HG03439 (cell line): ENCODE data around the gene TGFBR2.
A peak's percentile ranks its signal among the peaks of the same experiment; 100 is the strongest.

Source experiments
- ATAC-seq: cut with Tn5 transposase; IDR thresholded peaks from one replicate; pipeline ENCODE4 v1.9.1; 2021; ENCODE audit warnings: mild to moderate bottlenecking, moderate library complexity; ENCODE audit not compliant: unreplicated experiment

Gene TGFBR2

GRCh38 chr3:30633718-30634117 is 27.3 kb downstream of the TGFBR2 start:
- no peak for ATAC-seq

GRCh38 chr3:30634761-30635735 is 28.6 kb downstream of the TGFBR2 start:
- no peak for ATAC-seq

- ATAC-seq, result no peak
Observed at GRCh38 chr3:30637310-30638219, 31.2 kb downstream of the TGFBR2 start.

DNA sequence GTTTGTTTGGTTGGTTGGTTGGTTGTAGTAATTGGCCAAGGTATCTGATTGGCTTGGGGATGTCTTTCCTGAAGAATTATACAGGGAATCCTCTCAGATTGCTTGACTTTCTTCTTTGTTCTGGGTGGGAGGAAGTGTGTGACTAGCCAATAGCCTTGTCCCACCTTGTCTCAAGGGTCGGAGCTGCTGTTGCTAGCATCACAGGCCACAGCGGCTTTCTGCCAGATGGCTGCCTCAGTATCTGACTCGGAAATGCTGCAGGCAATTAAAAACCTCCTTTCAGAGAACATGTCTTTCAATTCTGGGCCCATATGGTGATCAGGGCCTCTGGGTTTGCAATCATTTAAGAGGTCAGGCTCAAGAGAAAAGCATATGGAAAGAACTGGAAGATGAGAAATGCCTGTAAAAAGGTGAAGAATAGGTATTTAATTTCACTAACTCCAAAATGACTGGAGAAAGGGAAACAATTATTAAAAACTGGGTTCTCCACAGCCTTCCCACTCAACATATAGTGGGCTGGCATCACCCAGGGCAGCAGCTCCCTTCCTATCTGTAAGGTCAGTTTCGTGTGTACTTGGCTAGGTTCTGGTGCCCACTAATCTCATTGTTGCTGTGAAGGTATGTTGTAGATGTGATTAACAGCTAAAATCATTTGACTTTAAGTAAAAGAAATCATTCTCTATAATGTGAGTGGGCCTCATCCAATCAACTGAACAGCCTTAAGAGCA is 32.4 kb downstream of the TGFBR2 start:
- no peak for ATAC-seq

DNA sequence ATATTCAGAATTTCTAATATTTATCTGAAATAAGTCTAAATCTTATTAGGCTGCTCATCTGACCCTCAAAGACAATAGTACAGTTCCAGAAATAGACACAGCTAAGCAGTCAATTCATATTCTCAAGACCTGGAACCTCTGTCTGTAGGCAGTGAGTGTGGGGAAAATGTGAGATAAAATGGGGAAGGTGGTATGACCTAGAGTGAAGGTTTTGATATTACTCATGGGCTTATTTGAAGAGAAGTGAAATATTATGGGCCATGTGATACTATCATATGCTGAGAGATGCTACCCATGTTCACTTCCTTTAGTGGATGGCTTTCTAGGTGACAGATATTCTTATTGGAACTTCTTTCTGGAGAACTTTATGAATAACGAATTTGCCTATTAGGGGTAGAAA is 33.5 kb downstream of the TGFBR2 start:
- ATAC-seq, result peak; percentile 81

GRCh38 chr3:30640851-30641250 is 34.5 kb downstream of the TGFBR2 start:
- ATAC-seq, result no peak

DNA sequence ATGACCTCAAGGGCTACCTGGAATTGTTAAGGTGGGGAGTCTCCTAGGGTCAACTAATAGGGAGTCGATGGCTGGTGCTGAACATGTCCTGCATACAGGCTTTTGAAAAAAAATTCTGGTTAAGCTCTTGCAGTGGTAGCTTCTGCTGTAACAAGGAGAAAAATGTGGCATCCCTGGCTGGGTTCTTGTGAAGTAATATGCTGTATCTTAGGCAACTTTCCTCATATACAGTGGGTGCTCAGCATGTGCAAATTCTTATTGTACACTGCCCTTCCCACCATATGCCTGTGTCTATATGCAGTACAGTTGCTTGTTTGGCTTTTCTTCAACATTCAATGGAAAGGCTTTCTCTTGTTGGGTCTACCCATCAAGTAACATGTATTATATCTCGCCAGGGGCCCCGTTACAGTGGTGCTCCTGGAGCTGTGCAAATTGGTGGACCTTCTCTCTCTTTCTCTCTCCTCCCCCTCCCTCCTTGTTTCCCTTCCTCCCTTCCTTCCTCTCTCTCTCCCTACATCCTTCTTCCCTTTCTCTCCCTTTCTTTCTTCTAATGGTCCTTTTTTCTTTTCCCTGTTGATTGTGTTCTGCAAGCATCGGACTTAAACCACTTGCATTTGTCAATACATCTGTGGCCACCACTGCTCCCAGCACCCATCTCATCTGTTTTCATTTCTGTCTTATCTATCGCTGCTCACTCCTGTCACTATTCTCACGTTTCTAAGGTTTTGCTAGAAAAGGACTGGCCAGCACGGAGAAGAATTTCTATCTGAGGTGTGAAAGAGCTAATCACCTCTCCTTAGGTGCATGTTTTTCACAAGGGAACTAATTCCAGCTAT is 35.2 kb downstream of the TGFBR2 start:
- ATAC-seq, result no peak

- ATAC-seq, result no peak
Observed at GRCh38 chr3:30642849-30643361, 36.5 kb downstream of the TGFBR2 start.

GRCh38 chr3:30643763-30644462 is 37.5 kb downstream of the TGFBR2 start:
- no peak for ATAC-seq

DNA sequence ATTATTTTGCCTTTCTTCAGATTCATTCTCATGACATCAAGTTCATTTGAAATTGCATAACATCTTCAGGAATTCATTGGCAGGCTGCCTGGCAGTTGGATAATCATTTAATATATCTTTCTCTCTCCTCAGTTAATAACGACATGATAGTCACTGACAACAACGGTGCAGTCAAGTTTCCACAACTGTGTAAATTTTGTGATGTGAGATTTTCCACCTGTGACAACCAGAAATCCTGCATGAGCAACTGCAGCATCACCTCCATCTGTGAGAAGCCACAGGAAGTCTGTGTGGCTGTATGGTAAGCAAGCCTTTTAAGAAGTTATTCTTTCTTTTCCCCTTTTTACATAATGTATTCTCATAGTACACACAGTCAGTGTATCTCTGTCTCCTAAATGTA is 38.2 kb downstream of the TGFBR2 start:
- peak; percentile 51 for ATAC-seq

DNA sequence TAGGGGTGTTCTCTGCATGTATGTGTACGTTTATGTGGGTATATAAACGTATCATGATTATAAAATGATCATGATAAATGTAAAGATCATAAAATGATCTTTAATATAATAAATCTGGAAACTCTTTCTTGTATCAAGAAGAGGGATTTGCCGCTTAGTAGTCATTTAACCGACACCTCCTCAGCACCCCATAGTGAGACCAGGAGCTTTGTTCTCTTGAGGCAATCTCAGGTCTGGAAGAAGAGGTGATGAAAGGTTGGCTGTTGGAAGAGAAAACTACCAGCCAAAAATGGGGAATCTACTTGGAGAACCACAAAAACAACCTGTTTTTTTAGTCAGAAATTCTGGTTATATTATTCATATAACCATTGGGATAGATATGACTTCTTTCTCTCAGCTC is 38.7 kb downstream of the TGFBR2 start:
- ATAC-seq, result no peak

DNA sequence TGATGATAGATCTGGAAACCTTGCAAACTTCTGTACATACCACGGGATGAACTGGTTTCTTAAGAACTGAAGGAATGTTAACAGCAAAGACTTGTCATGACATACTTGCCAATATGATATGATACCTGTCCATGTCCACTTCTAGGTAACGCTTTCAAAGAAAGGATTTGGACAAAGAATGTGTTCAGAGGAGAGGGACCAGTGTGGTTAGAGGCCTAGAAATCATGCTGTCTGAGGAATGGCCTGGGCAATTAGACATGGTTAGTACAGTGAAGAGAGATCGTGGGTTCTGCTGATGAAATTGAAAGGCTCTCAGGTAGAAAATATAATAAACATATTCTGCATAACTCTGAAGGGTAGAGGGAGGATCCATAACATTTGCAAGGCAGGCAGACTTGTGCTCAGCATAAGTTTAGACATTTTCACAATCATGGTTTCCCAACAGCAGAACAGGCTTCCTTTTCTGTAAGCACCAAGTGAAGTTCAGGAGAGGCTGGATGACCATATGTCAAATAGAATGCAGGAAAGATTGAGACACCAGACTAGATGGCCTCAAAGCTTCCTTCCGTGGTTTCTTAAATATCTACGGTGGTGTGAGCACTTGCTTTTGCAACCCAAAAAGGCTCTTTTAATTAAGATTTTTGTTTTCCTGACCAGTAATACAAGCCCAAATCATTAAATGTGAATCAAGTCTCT is 39.9 kb downstream of the TGFBR2 start:
- no peak for ATAC-seq

- no peak for ATAC-seq
Observed at GRCh38 chr3:30646961-30647752, 40.8 kb downstream of the TGFBR2 start.

GRCh38 chr3:30648670-30649357 is 42.4 kb downstream of the TGFBR2 start:
- ATAC-seq, result no peak

GRCh38 chr3:30649572-30650318 is 43.3 kb downstream of the TGFBR2 start:
- ATAC-seq, result peak; percentile 60

DNA sequence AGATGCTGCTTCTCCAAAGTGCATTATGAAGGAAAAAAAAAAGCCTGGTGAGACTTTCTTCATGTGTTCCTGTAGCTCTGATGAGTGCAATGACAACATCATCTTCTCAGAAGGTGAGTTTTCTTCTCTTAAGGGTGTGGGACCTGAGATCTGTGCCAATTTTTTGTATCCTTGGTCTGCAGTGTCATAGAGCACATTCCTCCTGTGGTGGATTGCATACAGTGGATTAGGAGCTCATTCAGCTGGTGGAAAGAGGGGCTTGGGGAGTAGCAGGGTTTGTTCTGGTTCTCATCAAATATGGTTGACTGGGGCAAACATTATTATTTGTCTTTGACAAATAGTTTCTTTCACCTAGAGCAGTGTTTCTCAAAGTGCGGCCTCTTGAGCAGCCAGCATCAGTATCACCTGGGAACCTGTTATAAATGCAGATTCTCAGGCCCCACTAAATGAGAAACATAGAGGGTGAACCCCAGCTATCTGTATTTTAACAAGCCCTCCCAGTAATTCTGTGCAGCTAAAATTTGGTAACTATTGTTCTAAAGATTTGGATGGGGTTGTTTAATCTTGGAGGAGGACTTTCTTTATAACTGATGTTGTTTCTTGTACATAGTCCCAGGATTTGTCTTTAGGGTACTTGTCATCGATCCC is 44.1 kb downstream of the TGFBR2 start:
- no peak for ATAC-seq
